T-helper 9 cell (primary cell): ENCODE measurements around the gene CA5A.

Source experiments
- DNase-seq: peaks from one replicate; pipeline ENCODE4 v3.0.0-alpha.2; 2020

Gene CA5A

DNA sequence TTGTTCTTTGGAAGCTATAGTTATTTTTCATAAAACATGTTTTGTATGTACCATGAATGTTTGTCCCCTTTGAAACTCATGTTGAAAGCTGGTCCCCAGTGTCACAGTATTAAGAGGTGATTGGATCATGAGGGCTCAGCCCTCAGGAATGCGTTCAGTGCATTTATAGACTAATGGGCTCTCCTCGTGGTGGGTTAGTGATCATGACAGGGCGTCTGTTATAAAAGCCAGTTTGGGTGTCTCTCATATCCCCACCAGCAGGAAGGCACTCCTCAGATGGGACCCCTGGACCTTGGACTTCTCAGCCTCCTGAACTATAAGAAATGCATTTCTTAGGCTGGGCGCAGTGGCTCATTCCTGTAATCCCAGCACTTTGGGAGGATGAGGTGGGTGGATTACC lies 25.3 kb upstream of the CA5A start:
- DNase-seq, result no peak

DNA sequence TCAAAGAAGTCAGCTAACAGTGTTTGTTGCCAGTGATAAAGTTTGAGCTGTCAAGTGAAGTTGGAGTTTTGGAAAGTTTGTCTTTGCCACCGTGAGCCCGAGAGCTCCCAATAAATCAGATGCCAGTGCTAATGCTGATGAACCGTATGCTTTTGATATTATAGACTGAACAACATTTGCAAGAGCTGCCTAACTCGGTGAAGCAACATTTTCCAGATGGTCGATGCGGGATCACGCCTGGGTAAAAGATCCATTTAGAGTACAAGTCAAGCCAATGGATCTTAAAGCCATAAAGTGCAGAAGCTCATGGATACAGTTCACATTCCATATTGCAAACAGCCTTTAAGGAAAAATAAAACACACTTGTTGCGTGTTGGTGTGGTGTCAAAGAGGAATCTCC lies 24.5 kb upstream of the CA5A start:
- DNase-seq, result no peak

DNA sequence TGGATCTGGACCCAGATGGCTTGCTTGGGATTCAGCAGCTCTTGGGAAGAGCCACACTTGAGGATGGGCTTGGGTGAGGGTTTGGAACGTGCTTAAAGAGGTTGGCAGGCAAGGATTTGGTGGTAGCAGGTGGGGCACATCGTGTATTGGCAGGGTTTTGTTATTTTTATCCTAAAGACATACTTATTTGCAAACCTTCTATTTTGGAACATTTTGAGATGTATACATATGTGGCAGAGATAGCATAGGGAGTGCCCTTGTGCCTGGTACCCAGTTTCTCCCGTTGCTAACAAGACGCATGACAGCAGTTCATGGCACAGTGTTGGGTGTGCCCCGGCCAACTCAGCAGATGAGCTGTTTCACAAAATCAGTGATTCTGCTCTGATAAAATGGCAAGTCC lies 24.0 kb upstream of the CA5A start:
- no peak for DNase-seq

DNA sequence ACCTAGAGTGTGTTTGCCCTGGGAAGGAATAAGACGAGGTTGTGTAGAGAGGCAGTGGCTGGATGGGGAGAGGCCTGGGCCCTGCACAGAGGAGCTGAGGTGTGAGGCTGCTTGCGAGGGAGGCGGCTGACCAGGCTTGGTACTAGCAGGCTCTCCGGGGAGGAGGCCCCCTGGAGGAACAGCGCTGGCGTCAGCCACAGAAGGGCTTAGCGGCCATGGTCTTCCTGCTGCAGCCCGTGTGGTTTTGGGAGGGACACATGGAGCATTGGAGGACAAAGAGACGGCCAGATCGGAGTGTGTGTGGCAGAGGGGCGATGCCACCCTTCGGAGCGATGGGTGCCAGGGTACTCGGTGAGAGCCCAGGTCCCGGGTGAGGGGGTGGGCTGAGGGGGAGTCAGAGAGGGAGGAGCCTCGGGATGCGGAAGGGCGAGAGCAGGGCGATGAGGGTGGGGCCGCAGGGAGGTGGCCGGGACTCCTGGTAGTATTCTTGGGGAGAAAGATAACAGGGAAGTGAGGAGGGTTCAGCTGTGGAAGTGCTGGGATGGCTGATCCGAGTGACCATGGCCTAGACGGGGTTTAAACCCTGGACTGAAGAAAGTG lies 23.2 kb upstream of the CA5A start:
- DNase-seq, result no peak

DNA sequence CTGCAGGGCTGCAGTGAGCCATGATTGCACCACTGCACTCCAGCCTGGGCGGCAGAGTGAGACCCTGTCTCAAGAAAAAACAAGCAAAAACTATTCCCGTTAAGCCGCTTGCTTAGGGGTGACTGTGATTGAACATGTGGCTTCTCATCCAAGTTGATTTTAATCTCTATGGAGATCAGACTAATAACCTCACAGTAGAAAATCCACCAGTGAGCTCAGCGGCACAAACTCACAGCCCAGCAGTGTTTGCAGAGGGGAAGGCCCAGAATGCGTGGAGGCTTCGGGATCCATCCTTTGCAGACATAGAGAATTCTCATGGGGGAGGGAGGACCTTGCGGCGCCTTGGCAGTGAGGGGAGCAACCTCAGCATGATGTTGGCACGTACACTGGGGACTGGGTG lies 22.3 kb upstream of the CA5A start:
- DNase-seq, result no peak

DNA sequence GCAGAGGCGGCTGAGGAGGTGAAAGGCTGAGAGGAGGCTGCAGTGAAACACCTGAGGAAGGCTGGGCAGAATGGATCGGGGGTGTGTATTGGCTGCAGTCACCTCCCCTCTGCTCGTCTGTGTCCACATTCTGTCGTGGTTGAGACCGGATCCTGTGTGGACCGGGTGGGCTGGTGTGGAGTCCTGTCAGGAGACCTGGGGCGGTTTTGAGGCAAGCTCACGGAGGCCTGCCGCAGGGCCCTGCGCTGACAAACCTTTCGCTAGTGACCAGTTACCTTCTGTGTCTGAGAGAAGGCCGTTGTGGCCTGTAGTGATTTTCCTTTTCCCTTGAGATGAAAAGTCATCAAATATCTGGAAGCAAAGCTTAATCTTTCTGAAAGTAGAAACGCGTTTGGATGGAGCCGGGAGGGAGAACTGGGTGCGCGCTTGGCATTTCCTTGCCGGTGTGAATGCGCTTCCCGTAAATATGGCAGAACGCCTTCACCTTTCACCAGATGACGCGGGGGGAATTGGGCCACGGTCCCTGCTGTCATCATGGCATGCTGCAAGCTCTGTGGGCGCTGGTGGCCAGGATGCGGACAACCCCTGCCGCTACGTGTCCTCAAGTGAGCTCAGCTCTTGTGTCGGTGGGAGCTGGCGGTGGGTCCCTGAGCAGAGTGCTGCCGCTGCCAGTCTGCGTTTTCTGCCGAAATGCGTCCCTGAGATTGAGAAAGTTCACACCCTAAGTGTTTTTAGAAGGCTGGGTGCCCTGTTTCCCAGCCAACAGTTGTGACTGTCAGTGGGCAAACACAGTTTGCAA lies 21.2 kb upstream of the CA5A start:
- no peak for DNase-seq

DNA sequence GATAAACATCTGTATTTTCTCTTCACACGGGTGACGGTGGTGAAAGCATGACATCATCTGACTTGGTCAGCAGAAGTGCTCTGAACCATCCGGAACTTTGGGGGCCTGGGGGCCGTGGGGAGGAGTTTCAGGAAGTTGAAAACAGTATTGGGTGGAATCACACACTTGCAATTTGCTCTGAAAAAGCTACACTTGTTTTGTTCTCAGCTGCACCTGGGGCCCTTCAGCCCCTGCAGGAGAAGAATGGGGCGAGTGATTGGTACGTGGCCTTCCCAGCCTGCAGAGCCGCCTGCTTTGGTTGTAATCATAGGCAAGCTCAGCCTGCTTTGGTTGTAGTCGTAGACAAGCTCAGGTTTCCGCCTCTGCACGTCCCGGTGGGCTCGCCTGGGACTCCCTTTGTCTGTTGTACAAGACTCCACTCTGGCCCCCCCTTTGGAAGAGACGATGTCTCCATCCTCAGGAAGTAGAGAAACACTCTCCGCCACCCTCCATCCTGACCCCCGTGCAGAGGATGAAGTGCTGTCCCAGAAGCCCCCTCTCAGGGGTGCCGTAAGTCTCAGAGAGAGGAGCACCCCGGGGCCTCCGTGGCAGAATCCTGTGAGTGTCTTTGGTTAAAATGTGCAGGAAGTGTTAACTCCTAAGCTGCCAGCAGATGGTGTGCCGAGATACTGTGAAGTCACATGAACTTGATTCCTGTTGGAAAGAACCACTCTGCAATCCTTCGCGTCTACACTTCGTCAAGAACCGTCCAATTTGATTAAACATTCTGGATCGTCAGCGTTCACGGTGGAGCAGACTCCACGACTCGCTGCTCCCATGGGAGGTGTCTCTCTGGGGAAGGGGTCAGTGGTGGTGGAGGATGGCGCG lies 20.3 kb upstream of the CA5A start:
- DNase-seq, result peak; percentile 58

DNA sequence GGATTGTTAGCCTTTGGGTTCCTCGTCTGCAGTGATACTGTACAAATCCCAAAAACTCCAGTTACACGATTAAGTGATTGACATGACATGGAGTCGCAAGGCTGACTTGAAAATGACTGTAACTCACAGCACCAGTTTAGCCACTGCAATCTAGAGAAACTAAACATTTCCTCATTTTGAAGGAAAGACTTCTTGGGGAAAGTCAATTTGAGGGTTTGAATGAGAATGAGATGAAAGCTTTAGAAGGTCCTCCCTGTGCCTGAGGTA lies 19.7 kb upstream of the CA5A start:
- DNase-seq, result no peak

DNA sequence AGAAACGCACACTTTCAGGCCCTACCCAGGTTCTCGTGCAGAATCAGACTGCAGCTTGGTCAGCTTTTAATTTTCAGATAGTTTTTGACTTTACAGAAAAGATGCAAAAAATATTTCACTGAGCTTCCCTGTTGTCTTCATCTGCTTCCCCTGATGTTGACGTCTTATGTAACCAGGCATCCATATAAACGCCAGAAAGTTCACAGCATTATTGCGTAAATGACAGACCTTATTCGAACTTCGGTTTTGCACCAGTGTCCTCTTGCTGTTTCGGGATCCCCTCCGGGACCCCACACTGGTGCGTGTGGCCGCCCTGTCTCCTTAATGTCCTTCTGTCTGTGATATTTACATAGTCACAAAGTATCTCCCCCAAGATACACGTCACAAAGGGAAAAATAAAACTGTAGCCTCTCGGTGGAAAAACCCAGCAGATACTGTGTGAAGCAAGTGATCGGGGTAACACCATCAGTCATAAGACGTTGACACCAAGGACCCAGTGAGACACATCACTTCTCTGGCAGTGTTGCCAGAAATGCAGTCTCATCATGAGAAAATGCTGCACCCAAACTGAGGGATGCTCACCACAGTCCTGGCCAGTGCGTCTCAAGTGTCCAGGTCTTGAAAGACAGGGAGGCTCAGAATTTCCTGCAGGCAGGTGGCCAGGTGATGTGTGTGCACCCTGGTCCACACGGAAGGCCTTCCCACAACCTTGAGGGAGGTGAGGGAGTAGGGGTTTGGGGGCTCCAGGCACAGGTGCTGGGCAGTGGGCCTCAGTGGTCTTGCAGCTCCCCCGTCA lies 19.2 kb upstream of the CA5A start:
- no peak for DNase-seq

DNA sequence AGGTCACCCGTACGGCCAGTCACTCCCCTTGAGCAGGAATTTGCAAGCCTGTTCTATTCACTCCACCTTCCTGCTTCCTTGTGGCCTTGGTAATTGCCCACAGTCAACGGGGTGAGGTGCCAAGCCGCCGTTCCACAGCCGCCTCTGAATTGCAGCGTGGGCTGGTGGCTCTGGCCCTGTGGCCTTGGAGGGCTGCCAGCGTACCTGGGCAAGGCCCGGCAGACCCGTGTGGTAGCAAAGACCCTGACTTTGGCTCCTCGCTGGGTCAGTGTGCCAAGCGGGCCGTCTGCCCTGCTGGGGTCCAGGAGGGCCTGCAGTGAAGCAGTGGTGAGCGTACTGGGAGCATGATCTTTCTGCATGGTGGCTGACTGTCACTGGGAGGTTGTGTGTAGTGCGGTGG lies 18.5 kb upstream of the CA5A start:
- DNase-seq, result no peak

DNA sequence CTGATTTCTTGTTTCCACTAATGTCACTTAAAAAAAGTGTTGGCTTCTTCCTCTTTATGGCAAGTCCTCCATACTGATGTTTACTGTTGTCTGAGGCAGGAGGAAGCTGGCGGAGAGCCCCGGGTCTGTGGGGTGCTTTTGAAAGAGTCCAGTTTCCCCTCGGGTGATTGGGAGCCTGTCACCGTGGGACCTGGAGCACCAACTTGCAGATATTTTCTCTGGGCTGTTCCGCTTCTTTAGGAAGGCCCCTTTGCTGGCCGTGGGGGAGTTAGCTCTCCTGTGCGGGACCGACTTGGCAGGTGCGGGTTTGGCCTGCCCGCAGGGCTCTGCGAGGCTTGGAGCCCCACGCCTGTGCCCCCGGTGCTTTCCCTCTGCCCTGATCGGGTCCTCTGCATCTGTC lies 18.0 kb upstream of the CA5A start:
- DNase-seq, result no peak

DNA sequence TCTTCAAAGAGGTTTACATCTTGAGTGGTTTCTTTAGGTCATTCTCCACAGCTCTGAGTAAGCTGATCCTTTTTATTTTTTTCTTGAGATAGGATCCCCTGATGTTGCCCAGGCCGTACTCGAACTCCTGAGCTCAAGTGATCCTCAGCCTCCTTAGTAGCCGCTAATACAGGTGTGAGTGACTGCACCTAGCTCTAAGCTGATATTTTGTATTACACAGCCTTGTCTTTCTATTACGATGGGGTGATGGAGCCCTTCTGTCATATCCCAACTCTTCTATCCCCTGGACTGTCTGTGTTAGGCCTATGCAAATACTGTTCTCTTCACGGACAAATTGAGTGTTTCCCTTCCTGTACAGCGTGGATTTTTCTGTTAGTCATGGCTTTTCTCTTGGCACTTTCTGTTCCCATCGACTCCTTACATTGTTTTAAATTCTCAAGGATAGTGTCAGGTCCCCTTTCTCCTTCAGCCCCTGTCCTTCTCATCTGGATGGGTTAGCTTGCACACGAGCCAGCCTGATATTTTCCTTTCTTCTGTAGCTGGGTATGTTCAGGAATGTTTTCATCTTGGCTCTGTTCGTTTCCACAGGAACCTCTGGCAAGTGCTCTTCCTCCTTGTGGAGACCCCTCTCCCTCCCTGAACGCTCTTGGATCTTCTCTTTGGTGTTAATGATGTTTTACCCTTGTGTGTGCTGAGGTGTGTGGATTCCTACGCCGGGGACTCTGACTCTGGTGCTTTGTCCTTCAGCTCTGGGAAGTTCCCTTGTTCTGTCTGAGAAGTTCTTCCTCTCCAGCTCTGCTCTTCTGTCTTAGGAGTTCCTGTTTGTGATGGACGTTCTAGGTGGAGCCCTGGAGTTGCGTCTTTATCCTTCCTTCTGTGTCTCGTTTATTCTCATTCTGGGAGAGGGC lies 17.2 kb upstream of the CA5A start:
- DNase-seq, result no peak

DNA sequence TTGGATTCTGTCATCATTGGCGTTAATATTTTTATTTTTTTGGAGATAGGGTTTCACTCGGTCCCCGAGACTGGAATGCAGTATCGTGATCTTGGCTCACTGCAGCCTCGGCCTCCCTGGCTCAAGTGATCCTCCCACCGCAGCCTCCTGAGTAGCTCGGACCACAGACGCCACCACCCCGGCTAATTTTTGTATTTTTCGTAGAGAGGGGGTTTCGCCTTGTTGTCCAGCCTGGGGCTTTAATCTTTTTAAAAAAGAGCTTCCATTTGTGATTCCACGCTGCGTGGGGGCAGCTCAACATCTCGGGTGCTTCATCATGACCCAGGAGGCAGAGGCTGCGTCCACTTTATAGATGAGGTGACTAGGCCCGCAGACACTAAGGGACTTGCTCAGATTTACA lies 16.4 kb upstream of the CA5A start:
- DNase-seq, result no peak

DNA sequence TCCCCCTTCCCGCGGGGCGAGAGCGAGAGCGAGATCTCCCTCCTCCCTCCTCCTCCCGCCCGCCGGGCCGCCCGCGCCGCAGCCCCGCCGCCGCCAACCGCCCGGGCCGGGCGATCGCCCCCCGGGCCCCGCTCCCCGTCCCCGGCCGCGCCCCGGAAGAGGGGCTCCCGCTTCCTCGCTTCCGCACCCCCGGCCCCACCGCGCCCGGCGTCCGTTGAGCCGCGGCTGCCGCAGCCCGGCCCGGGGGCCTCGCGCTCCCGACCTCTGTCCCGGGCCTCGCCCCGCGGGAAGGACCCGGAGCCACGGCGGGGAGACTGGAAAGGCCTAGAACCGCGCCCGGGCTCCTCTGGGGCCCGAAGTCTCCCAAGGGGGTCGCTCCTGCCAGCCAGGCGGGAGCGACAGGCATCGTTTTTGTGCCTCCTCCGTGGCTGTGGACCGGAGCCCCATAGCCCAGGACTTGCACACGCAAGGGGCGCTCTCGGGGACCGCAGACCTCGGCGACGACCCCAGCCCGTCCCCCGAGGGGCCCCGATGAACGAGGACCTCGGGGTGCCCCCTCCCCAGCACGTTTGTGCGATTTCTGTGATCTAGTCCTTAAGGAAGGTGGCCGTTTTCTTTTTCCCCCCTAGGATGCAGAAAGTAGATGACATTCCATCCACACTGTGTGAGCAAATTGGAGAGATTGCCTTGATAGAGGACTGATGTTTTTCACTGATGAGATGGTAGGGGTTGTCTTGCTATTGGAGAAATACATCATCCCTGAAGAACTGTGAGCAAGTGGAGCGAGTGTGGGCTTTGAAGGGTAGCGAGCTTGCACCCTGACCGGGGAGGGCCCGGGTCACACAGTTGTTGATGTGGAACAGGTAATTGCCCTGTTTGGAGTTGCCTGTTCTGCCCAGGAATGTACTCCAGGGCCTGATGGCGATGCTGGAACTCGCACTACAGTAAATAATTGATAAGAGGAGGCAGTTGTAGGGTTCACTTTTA lies 15.5 kb upstream of the CA5A start:
- no peak for DNase-seq

DNA sequence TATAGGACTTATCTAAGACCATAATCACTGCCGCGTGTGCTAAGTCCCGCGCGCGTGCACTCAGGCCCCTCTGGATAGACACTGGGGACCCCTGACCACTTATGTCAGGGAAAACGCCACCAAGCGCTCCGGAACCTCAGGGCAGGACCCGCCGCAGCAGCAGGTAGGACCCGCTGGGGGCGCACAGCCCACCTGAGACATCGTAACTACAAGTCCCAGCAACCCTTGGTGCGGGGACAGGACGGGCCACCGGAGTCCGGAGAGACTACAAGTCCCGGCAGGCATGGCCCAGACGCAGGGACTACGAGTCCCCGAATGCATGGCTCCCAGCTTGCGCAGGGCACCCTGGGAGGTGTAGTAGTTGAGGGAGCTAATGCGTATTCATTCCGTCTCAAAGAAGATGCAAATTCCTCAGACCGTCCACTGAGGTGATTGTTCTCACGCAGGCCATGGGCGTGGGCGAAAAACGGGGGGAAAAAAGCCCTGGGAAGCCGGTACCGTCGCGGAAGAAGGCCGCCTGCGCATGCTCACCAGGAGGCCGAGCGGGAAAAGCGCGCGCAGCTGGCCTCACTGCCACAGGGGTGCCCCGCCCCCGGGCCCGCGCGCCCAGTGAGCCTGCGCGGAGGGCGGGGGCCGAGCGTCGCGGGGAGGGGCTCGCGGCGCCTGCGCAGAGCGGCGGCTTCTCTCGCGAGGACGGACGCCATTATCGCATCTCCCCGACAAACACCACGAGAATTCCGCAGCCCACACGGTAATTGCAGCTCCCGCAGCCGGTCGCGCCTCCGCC lies 14.6 kb upstream of the CA5A start, which contains the start of gene BANP:
BANP (plus strand) TSS at position 670 of the 787 bp plus-strand sequence. CDS start 23,682 bp downstream, outside the sequence.
- peak; percentile 92 for DNase-seq

DNA sequence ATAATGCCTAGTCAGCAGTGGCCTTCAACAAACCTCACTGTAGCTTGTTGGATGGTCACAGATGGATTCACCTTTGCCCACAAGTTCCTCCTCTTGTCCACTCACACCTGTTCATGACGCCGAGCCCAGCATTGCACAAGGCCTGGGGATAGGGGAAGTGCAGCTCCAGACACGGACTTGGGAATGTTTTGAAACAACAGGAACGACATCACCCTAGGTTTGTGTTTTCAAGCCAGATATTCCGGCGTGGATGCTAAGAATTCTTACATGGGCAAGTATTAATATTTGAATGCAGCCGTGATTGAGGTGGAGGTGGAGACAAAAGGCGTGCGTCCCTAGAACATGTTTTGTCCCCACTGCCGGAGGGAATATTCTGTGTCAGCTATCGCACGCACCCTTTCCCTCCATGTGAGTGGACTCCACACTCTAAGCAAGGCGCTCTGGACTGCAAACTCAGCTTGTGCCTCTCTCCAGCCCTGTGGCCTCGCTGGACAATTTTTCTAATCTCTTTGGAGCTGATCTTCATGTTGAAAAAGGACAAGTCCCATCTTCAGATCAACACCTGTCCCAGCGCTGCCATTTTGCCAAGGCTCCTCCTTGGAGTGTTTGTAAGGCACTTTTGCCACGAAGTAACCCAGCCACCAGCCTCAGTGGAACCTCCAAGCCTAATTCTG lies 12.9 kb upstream of the CA5A start:
- no peak for DNase-seq

DNA sequence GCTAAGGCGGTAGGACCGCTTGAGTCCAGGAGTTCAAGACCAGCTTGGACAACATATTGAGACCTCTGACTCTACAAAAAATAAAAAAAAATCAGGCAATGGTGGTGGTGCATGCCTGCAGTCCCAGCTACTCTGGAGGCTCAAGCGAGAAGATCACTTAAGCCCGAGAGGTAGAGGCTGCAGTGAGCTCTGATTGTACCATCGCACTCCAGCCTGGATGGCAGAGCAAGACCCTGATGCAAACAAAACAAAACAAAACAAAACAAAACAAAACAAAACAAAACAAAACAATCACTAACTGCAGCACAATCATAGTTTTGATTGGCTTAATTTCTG lies 12.4 kb upstream of the CA5A start:
- DNase-seq, result no peak

DNA sequence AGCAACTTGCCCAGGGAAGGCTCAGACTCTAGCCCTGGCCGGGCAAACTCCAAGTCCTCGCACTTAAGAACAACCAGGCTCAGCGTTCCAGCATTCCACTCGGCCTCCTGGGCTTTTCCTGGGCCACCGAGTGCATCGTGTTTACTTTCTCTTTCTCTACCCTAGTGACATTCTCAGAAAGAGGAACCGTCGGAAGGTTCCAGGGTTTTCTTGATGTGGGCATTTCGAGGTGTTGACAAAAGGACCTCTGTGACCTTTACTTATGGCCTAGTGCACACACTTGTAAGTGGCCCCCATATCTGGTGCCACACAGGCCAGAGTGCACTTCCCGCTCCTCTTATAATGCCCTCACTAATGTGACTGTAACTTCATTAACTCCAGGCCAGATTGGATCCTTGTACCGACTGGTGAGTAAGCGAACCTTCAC lies 11.8 kb upstream of the CA5A start:
- no peak for DNase-seq

DNA sequence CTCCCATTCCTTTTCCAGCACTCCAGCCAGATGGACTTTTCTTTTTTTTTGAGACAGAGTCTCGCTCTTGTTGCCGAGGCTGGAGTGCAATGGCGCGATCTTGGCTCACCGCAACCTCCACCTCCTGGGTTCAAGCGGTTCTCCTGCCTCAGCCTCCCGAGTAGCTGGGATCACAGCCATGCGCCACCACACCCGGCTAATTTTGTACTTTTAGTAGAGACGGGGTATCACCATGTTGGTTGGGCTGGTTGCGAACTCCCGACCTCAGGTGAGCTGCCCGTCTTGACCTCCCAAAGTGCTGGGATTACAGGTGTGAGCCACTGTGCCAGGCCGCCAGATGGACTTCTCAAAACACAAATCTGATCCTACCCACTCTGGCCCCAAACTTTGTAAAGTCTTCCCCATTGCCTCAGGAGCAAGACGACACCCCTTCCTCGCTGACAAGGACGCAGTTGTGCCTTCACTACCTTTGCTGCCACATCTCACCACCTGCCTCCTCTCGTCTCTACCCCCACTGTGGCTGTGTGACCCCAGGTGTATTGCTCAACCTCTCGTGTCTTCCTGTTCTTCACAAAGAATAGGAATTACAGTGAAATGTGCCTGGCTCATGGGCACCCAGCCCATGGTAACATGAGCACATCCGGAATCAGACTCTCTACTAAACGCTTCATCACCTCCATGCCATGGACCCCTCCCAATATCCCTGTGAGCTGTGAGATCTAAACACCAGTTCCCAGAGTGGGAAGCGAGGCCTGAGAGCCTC lies 11.2 kb upstream of the CA5A start:
- DNase-seq, result no peak
